GM12873 (cell line): ENCODE measurements around the gene MIGA2.

ENCODE experiments used
- TF ChIP-seq, protein P1 (sequence below): IDR thresholded peaks from 2 replicates; pipeline ENCODE4 v1.5.1; 2012; ENCODE audit warnings: low read depth, mild to moderate bottlenecking, moderate library complexity, low read length, control low read depth; ENCODE audit not compliant: insufficient read depth; ENCODE audit errors: missing control alignments

MIGA2 gene

GRCh38 chr9:129078691-129079503, 42.5 kb downstream of the MIGA2 start:
- TF ChIP-seq, protein P1, sequence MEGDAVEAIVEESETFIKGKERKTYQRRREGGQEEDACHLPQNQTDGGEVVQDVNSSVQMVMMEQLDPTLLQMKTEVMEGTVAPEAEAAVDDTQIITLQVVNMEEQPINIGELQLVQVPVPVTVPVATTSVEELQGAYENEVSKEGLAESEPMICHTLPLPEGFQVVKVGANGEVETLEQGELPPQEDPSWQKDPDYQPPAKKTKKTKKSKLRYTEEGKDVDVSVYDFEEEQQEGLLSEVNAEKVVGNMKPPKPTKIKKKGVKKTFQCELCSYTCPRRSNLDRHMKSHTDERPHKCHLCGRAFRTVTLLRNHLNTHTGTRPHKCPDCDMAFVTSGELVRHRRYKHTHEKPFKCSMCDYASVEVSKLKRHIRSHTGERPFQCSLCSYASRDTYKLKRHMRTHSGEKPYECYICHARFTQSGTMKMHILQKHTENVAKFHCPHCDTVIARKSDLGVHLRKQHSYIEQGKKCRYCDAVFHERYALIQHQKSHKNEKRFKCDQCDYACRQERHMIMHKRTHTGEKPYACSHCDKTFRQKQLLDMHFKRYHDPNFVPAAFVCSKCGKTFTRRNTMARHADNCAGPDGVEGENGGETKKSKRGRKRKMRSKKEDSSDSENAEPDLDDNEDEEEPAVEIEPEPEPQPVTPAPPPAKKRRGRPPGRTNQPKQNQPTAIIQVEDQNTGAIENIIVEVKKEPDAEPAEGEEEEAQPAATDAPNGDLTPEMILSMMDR: no peak

DNA sequence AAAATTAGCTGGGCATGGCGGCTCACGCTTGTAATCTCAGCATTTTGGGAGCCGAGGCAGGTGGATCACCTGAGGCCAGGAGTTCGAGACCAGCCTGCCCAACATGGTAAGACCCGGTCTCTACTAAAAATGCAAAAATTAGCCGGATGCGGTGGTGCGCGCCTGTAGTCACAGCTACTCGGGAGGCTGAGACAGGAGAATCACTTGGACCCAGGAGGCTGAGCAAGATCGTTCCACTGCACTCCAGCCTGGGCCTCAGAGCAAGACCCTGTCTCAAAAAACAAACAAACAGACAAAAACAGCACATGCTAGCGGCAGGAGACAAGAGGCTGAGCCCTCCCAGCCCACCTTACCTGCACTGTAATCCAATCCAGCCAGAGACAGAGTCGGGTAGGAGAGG, 43.4 kb downstream of the MIGA2 start:
- TF ChIP-seq, protein P1: no peak

DNA sequence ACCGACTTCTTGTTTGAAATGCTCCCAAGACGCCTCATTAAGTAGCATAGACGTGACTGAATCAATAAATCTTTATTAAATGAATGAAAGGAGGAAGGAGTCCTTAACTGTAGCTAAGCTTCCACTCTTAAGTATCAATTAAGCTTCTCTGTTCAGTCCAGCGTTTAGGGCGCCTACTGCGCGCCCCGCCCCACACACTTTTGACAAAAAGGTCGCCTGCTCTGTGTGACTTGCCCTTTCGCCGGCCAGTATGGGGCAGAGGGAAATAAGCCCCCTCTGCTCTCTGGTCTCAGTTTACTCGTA, 43.8 kb downstream of the MIGA2 start:
- TF ChIP-seq, protein P1: no peak

GRCh38 chr9:129080601-129081387, 44.4 kb downstream of the MIGA2 start, which contains the start of gene DOLPP1:
TSS of gene DOLPP1 (plus strand) at chr9:129081111. CDS start at chr9:129081132, 21 bp downstream.
- TF ChIP-seq, protein P1: no peak

GRCh38 chr9:129081388-129081904, 45.0 kb downstream of the MIGA2 start:
- TF ChIP-seq, protein P1: no peak

- TF ChIP-seq, protein P1: no peak
These were observed 47.7 kb downstream of the MIGA2 start for GRCh38 chr9:129084087-129084486.

- TF ChIP-seq, protein P1: no peak
These were observed 52.8 kb downstream of the MIGA2 start for GRCh38 chr9:129089246-129089645.
